CD4-positive, alpha-beta T cell treated with Interleukin-4 for 1 hour (primary cell): ENCODE measurements around the gene SIGLECL1.
A peak's percentile ranks its signal among the peaks of the same experiment; 100 is the strongest.

Experiments used
- DNase-seq, 2 donors: peaks; one replicate each; pipeline ENCODE4 v3.0.0-alpha.2; 2020 to 2022

SIGLECL1 gene

DNA sequence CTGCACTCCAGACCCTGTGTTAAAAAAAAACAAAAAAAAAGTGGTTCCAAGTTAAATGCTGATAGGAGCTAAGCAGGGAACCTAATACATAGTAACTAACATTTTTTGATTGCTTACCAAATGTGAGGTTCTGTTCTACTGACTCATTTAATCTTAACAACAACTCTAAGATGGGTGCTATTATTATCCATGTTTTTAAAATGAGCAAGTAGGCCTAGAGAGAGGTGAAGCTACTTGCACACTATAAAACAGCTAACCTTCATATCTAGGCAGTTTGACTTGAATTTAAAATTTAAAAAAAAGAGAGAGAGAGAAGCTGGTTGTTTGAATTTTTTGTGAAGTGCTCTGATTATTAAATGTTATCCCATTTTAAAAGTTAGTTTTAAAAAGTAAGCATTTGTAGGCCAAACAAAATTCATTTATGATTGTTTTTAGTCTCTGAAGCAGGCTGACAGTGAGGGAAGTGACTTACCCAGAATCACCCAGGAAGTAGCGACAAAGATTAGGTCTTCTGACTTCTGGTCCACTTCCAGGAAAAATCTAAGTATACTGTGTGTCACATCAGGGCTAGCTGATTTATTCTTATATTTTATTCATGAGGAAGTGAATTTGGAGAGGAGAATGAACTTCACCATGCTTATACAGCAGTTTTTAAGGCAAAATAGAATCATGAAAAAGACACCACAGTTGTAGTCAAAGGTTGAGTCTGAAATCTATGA is 2.4 kb downstream of the SIGLECL1 start:
- no peak for DNase-seq

DNA sequence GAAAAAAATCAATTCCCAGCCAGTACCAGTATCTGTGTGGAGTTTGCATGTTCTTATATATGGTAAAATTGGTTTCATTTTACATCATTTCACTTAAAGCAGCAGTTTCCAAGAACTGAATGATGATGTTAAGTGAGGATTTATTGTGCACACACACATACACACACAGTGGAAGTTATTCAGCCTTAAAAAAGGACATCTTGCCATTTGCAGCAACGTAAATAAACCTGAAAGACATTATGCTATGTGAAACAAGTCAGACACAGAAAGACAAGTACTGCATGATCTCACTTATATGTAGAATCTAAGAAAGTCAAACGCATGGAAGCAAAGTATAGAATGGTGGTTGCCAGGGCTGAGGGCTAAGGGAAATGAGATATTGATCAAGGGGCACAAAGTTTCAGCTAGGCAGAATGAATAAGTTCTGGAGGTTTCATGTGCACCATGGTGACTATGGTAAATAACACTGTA is 5.3 kb downstream of the SIGLECL1 start:
- no peak for DNase-seq

DNA sequence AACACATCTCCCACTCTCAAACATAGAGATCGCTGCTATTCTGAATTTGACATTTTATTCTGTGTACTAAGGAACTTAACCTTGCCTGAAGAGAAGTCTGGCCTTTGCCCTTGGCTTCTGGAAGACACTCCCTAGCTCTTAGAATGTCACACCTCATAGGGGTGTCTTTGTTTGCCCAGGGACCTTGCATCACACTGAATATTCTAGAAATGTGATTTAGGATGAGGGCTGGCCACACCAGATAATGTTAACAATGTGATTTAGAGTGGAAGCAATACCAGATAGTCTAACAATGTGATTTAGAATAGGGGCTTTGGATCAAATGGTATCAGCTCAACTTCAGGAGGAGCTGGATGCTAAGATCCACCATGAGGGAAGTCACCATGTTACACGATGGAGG is 6.6 kb downstream of the SIGLECL1 start:
- no peak for DNase-seq

DNA sequence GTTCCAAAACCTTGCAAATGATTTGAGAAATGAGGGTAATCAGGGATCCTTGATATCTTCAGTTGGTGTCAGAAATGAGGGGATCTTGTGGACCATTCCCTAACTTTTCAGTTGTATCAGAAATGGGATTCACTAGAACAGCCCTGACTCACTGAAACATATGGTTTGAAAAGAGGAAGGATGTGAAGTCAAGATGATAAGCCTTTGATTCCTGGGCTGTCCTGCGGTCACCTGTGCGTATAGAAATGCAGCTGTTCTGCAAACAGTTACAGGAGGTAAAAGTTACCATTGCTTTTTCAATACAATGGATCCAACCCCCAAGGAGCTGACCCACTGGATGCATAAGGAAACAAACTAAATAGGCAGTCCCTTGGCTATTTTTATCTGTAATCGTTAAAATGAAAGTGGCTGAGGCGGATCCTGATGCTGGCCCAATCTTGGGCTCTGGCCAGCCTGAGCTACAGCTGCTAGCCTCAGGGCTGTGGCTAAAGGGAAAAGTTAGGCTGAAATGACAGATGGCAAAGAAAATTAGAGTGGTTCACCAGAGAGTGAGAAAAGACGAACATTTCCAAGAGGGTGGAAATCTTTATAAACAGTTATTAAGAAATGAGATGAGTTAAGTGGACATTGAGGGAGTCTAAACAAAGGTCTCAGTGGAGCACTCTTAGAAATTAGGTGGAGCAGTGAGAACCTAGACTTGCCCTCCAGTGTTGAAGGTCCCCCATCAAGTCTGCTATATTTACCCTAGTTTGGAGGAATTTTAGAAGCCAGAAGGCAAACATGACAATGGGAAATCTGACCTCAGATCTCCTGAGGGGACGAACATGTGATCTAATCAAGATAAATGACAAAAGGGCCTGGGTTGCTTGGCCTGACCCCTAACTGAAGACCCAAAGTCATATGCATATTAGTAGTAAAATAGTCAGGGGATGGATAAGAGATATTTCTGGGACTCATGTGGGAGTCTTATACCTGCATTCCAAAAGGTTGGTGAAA is 7.6 kb downstream of the SIGLECL1 start:
- DNase-seq, result no peak

DNA sequence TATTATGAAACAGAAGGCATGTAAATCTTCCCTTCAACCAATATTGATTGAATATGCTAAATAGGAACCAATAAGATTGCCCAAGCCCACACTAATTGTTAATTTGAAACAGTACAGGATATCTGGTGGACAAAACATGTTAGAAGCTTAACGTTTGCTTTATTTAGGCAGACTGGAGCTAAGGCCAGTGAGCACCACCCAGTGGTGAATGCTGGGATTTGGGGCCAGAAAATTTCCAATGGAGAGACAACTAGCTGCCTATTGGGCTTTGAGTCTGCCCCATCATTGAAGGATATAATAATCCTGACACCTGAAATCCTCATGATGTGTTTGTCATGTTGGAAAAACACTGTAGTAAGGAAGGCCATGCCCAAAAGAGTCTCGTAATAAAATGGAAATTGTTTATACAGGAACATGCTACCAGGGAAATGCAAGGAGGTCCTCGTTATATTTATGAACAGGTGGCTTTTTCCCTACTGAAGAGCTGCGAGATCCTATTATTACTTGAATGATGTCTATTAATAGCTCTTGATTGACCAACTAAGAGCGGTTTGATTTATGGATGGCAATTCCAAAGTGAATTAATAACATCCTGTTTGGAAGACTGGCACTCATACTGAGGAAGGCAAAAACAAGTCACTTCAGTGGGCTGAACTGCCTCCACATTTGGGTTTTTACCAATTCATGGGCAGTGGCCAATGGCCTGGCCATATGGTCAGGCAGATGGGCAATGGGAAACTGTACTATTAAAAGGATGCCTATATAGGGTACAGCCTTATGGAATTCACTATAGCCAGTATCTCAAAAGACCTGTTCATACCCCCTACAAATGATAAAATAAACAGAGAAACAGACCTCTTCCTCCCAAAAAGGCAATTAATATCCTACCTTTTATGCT is 8.7 kb downstream of the SIGLECL1 start:
- peak; percentile 28 to 41 for DNase-seq

DNA sequence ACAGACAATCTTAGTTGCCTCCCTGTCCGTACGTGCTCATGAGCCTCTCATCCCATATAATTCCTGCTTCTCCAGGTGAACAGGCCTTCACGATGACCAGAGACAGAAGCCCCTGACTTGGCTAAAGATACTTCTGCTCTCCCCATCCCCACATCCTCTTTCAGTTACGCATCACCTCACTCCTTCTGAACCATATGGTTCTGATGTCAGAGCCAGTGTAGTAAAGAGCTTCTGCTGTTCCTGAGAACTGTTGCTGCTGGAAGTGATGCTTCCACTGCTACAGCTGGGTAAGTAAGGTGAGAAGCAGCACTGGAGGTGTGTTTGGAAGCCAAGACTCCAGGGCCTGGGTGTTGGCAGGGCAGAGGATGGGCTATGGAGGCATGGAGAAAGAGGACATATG is 12.9 kb downstream of the SIGLECL1 start:
- DNase-seq, result no peak

DNA sequence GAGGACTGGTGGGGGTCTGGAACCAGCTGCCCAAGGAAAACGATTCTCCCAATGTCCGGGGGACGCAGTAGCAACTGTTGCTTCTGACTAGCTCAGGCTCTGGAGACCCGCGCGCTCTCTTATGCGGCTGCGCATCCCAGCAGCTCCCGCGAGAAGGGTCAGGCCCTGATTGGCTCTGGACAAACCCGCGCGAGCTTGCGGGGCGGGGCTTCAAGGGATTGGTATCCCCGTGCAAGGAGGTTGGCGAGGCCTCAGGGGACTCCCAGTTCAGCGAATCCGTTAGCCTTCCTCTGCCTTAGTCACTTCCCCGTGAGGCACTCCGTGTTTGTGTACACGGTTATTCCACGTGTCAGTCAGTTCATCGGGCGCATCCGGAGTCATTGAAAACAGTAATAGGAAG is 20.2 kb downstream of the SIGLECL1 start:
- peak in 1 of 2 donors; percentile 25 for DNase-seq

DNA sequence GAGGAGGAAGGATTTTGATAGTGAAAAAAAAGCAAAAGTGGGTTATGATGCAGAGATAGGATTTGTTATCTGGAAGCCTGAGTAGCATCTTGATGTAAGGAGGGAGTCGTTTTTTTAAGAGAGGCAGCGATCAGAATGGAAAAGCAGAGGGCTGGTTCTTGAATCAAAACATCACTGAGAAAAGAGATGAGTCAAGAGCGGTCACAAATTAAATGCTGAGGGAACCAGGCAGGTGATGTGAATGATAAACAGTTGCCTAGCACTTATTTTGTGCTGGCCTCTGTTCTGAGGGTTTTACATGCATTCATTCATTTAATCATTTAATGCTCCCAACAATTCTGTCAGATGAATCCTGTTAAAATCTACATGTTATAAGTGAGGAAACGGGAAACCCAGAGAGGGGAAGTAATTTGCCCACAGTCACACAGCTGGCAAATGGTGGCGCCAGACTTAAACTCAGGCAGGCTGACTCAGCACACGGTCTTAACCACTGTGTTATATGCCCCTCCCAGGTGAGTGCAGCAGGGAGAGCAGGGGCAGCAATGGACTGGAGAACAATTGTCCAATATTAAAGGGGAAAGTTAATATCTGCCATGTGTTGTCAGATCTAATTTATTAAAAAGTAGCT is 21.4 kb downstream of the SIGLECL1 start:
- no peak for DNase-seq

DNA sequence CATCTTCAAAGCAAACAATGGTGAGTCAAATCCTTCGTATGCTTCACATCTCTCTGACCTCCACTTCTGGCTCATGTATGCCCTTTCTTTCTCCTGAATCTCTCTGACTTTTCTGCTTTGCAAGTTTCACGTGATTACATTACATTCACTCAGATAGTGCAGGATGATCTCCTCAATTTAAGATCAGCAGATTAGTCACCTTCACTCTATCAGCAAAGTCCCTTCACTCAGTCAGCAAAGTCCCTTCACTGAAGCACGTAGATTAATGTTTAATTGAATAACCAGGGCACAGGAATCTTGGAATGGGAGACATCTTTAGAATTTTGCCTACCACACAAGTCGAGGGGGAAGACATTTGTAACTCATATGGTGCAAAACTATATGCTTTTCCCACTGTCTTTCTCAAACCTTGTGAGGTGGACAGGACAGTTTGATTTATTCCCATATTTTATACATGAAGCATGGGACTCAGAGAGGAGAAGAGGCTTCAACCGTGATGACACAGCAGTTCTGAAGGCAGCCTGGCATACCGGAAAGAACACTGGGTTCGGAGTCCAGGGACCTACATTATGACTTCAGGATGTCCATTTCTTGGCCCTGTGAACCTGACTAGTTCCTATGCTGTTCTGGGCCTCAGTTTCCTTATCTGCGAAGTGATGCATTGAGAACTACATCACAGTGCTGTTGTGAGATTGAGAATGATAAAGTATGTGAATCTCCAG is 23.3 kb downstream of the SIGLECL1 start:
- no peak for DNase-seq

DNA sequence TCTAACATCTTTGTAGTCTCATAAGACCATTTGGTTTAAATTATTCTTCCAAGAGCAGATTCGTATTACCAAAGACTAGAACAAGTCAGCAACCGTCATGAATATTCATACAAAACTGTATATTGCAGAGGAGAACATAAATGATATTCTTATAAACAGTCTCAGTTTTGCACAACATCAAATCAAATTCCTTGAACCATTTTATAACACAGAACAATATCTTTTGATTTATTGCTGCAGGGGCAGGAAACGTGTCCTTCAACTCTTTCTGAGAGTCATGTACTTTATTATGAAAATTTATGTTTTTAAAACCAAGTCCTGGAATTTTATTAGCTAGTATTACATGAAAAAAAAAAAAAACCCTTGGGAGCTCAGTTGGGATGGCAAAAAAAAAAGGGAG is 26.2 kb downstream of the SIGLECL1 start:
- DNase-seq, result no peak

DNA sequence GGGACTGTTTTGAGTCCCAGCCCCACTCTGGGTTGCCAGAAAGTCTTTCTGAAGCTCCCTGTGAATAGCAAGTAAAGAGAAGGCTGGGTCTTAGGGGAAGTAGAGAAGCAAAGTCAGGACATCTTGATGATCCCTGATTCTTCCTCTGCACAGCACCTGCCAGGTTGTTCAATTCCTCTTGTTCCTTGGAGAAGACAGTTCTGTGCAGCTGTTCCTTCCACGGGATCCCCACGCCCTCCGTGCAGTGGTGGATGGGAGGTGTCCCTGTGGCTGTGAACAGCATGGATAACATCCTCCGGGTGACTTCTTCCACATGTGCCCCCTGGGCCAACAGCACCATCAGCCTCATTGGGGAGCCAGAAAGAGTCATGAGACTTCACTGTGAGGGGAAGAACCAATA is 31.5 kb downstream of the SIGLECL1 start:
- DNase-seq, result no peak

DNA sequence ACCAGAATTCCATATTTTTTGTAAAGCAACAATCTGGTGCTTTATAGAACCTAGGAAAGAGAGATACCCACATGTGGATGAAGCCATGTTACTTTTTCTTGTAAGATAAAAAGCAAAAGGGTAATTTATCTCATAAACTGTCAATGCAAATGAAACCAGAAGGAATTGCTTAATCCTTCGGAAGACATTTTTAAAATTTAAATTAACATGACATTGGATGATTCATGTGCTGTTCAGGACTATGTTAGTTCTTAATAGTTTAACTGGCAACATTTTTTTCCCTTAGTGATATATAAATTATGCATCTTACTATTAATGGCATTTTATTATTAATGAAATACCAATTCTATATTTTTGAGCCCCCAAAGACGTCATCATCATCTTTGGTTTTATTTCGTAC is 34.8 kb downstream of the SIGLECL1 start:
- DNase-seq, result no peak

DNA sequence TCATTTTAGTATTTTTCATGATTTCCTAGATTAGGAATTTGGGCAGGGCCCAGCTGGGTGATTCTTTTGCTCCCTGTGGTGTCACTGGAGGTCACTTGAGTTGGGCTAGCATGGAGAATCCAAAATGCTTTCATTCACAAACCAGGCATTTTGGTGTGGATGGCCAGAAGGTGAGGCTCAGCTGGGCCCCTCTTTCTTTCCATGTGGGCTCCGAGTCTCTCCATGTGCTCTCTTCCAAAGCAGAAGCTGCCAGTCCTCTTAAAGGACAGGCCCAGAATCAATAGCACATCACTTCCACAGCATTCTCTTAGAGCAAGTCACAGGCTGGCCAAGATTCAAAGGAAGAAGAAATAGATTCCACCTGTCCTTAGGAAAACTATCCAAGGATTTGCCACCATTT is 38.8 kb downstream of the SIGLECL1 start:
- no peak for DNase-seq

DNA sequence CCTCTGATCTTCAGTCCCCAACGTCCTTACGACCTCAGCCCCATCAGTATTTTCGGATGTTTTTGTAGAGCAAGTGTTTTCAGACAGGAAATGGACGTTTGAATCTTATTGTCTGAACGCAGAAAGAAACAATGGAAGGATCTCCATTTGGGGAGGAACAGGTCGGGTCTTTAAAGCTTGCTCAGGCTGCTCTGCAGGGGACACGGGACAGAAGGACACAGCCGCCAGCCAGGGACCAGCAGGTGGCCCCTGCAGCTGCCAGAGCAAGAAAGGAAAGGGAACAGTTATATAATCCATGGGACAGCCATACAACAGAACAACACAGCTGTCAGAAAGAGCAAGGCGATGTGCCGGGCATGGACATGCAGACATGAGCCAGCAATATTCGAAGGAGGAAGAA is 42.1 kb downstream of the SIGLECL1 start:
- DNase-seq, result no peak

DNA sequence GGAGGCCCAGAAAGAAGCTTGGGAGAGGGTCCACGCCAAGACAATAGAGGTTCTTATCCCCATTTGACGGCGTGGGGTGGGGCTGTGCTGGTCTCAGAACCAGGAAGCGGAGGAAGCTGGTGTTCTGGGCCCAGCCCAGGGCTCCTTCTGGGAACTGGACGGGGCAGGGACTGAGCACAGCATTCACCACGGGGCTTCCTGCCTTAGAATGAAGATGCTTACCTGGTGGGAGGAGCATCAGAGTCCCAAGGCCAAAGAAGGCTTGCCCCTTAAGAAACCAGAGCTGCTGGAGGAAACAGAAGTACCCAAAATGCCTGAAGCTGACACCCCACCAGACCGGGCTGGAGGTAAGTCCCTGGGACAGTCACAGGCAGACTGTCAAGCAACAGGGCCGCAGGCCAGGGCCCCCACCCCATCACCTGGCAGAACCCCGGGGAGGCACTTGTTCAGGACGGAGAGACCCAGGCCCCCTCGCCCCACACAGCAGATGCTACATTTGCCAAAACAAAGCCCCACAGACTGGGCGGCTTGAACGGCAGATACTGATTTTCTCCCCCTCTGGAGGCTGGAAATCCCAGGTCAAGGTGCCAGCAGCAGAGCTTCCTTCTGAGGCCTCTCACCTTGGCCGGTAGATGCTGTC is 42.8 kb downstream of the SIGLECL1 start:
- no peak for DNase-seq

DNA sequence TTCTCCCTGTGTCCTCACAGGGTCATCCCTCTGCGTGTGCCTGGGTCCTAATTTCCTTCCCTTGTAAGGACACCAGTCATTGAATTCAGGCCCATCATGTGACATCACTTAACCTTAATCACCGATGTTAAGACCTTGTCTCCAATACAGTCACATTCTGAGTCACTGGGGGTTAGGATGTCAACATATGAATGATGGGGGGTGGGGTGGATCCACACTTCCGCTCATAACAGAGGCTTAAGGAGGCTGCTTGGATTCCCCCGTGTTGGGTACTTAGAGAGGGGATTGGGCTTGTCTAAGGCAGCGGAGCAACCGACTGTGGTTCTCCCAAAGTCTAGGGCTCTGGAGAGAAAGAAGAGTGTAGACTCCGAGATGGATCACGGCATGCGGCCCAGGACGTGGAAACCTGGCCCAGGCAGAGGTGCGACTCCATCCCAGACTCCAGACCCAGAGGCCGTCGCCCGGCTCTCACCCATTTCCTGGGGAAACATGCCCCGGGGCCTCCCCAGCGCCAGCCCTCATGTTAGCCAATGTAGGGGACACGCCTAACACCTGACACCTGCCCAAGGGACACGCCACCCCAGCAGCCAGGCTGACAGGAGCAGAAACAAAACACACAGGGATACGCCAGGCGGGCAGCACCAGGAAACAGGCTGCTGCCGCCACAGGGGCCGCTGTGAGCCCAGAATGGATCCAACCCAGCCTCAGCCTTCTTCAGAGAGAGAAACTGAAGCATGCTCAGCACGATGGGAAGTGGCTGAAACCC is 43.5 kb downstream of the SIGLECL1 start:
- no peak for DNase-seq

DNA sequence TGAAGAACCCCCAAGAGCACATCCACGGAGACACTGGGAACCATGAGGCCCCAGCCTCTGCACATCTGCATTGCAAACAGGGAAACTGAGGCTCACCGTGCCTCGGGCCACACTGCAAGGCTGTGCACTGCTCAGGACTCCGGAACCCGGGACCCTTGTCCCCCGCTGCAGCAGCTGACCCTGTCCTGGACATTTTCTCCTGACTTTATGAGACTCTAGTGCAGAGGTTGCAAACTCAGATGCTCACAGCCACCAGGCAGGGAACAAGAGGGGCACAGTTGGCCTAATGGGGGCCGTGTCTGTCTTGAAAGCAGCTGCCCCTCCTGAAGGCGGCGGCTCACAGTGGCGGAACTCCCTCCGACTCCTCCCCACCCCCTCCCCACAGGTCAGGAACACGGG is 44.1 kb downstream of the SIGLECL1 start:
- DNase-seq, result no peak

DNA sequence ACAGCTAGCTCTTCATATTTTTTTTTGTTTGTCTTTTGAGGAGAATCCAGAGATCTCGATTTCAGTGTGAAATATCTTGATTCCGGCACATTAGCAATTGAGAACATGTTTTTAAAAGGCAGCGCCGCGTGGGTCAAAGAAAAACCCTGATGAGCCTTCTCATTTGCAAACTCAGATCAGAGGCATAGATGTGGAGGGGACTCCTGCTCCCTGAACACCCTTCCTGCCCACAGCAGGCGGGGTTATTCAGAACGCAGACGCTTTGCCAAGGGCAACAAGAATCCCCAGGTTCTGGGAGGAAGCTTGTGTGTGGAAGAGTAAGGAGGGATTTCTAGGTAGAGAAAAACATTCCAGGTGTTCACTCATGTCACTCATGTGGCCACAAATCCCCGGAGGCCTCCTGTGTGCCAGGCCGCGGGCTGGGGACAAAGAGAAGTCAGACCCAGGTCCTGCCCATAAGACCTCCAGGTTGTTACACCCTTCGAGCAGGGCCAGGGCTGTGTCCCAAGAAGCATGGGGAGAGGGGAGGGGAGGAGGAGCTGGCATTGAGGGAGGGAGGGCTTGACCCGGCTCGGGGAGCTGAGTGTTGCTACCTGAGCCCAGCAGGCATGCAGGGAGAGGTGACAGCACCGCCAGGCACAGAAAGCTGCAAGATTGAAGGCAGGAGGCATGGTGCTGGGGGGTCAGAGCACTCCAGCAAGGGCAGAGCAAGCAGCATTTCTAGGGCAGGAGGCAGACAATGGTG is 44.7 kb downstream of the SIGLECL1 start:
- DNase-seq, result no peak

DNA sequence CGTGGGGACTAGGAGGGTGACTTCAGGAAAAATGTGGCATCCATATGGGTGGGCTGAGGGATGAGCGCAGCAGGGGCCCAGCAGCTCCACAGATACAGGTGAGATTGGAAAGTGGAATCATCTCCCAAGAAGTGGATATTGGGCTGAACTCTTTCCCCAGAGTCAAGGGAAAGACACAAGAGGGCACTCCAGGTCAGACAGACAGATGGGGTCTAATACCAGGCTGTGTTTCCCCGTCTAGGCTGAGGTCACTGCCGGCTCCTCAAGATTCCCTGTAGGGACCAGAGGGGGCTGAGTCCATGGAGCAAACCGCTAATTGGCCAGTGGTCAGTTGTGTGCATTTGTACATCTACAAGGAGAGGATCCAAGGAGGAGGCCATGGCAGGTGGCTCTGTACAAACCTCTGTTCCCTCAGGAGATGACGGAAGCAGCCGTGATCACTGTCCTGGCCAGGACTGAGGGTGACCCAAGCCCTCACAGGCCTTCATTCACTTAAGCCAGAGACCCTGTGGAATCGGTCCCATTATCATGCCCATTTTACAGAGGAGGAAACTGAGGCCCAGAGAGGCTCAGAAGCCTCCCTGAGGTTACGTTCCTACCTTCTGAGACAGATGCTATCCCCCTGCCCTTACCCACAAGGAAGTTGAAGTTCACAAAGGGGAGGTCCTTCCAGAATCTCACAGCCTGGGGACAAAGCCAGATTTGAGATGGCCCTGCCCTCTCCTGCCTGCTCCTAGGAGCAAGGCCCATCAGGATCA is 45.6 kb downstream of the SIGLECL1 start:
- no peak for DNase-seq
